IPS-NIHi11 (cell line): ENCODE data around the gene MAGEB17.

Source experiments
- DNase-seq: peaks from one replicate; pipeline ENCODE4 v3.0.0; 2012; ENCODE audit warnings: mixed read lengths, low spot score

MAGEB17 gene

GRCh38 chrX:16210061-16210460 lies 42.8 kb downstream of the MAGEB17 start:
- no peak for DNase-seq

- no peak for DNase-seq
These were observed 44.7 kb downstream of the MAGEB17 start for GRCh38 chrX:16212024-16212423.

- DNase-seq = peak; percentile 5
These were observed 45.2 kb downstream of the MAGEB17 start for GRCh38 chrX:16212436-16212835.

GRCh38 chrX:16213961-16214360 lies 46.7 kb downstream of the MAGEB17 start:
- no peak for DNase-seq

GRCh38 chrX:16215660-16216059 lies 48.4 kb downstream of the MAGEB17 start:
- peak; percentile 25 for DNase-seq
